Lung (tissue), 12 donors: ENCODE data around the gene CCDC112. TPM values are rescaled to one million over a fixed set of nuclear protein-coding genes. Genes with fewer than 3 reads are reported as not detected.
"Not testable (repeated sequence)": the region's sequence is repeated elsewhere in the genome, so short reads cannot be mapped to it uniquely, and the experiment has no call there.

Source experiments
- ATAC-seq: fragments of 200-7000 bp; cut with Tn5 transposase; one replicate; pipeline ENCODE4 v1.9.1; 2020; ENCODE audit warnings: moderate number of reproducible peaks; ENCODE audit not compliant: insufficient read depth, low FRiP score
- DNase-seq, 3 donors: peaks; one replicate each; pipeline ENCODE4 v3.0.0-alpha.2; 2013 to 2017
- H3K27ac ChIP-seq, 2 donors: one replicate each; pipeline ENCODE4 v1.5.1; 2013; ENCODE audit warnings: mild to moderate bottlenecking in 2 of 2, moderate library complexity in 2 of 2, control low read depth in 1 of 2, inconsistent platforms in 1 of 2, low read depth in 1 of 2, low read length in 1 of 2
- H3K27me3 ChIP-seq, 3 donors: one replicate each; pipeline ENCODE4 v1.5.1; 2013; ENCODE audit warnings: low read length in 2 of 3; ENCODE audit not compliant: control insufficient read depth in 3 of 3, insufficient read depth in 3 of 3
- H3K36me3 ChIP-seq, 4 donors: one replicate each; pipeline ENCODE4 v1.5.1; 2013; ENCODE audit warnings: low read length in 4 of 4, mild to moderate bottlenecking in 1 of 4, moderate library complexity in 1 of 4; ENCODE audit not compliant: control insufficient read depth in 4 of 4, insufficient read depth in 4 of 4
- H3K4me1 ChIP-seq, 5 donors: one replicate each; pipeline ENCODE4 v1.5.1; 2013; ENCODE audit warnings: low read length in 5 of 5, mild to moderate bottlenecking in 2 of 5, moderate library complexity in 1 of 5; ENCODE audit not compliant: control insufficient read depth in 5 of 5, insufficient read depth in 5 of 5
- H3K4me3 ChIP-seq: one replicate; pipeline ENCODE4 v1.5.1; 2013; ENCODE audit warnings: mild to moderate bottlenecking, control low read depth, moderate library complexity
- H3K9ac ChIP-seq, 2 donors: one replicate each; pipeline ENCODE4 v1.5.1; 2013; ENCODE audit warnings: low read length in 2 of 2, control low read depth in 1 of 2; ENCODE audit not compliant: insufficient read depth in 1 of 2
- H3K9me3 ChIP-seq, 4 donors: one replicate each; pipeline ENCODE4 v1.5.1; 2013; ENCODE audit warnings: low read length in 3 of 4, mild to moderate bottlenecking in 1 of 4, moderate library complexity in 1 of 4; ENCODE audit not compliant: control insufficient read depth in 4 of 4, insufficient read depth in 3 of 4
- WGBS, 2 donors: extraction: QIAGEN DNeasy Blood & Tissue Kit; methylation state at CpG; one replicate each; pipeline ENCODE4 v1.1.7; 2013; 5-methylcytosine and 5-hydroxymethylcytosine counted together
- polyA plus RNA-seq, 2 donors: library from polyadenylated mRNA; stranded (reverse); fragments of 200-250 nt; gene quantifications; one replicate each; pipeline ENCODE4 v1.2.1, GENCODE V29; 2013
- total RNA-seq, 2 donors: library from RNA; depleted of rRNA in 1 of 2; stranded (reverse); fragments of >200 nt in 1 of 2; gene quantifications; one replicate each; pipeline ENCODE4 v1.2.1, GENCODE V29; 2014 to 2021
- TF ChIP-seq, protein P1 (sequence below): IDR thresholded peaks from 2 replicates; pipeline ENCODE4 v1.5.1; 2012; ENCODE audit warnings: mild to moderate bottlenecking; ENCODE audit errors: control extremely low read depth, extremely low read depth
- donor health status: control.
- donor health status: control.
- donor health status: Bipolar disorder and iron deficiency.
- donor health status: healthy.
- donor health status: DM: yes; HTN: yes; CAD: no.

Gene CCDC112
- total and polyA plus RNA-seq, 4 donors: 3.5 to 9.9 (median 6.8) TPM

DNA sequence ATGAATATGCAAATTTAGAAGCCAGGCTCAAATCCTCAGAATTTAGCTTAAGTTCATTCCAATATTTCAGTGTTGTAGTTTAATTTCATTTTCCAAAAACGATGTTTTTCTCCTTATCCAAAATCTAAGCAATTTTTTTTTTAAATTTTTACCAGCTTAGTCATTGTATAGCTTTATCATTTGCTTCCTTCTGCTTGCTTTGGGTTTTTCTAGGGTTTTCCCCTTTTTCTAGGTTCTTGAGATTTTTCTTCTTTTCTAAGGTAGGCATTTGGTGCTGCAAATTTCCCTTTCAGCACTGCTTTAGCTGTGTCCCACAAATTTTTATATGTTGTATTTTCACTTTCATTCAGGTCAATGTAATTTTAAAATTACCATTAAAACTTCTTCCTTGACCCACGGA lies 34.4 kb upstream of the CCDC112 start:
- Histone ChIP-seq H3K36me3 (no peaks in the 10 kb centered on the region), H3K4me1 (no peaks in the 10 kb centered on the region), H3K9ac (no peak overlapping the region), H3K4me3 (no peak overlapping the region), H3K27me3 (no peaks in the 10 kb centered on the region), H3K9me3 (no peaks in the 10 kb centered on the region), H3K27ac (no peak overlapping the region)
- DNase-seq (no peak), ATAC-seq (no peak)
- TF ChIP-seq, protein P1, sequence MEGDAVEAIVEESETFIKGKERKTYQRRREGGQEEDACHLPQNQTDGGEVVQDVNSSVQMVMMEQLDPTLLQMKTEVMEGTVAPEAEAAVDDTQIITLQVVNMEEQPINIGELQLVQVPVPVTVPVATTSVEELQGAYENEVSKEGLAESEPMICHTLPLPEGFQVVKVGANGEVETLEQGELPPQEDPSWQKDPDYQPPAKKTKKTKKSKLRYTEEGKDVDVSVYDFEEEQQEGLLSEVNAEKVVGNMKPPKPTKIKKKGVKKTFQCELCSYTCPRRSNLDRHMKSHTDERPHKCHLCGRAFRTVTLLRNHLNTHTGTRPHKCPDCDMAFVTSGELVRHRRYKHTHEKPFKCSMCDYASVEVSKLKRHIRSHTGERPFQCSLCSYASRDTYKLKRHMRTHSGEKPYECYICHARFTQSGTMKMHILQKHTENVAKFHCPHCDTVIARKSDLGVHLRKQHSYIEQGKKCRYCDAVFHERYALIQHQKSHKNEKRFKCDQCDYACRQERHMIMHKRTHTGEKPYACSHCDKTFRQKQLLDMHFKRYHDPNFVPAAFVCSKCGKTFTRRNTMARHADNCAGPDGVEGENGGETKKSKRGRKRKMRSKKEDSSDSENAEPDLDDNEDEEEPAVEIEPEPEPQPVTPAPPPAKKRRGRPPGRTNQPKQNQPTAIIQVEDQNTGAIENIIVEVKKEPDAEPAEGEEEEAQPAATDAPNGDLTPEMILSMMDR: no peak
- WGBS, 2 donors: 45 to 56% methylated on average over 2 of the region's 2 CpGs

DNA sequence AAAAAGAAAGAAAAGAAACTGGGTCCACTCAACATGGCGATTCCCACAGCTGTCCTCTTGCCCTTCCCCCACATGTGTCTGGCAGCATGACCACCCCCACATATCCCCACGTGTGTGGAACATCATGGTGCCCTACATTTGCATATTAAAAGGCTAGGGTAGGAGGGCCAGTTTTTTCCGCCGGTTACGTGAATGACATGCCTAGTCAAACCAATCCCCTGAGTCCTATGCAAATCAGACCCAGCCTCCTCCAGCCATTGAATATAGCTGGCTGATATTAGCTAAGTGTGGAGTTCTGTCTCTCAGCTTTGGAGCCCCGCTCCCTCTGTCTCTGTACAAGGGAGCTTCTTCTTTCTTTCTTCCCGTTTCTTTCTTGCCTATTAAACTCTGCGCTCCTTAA lies 33.0 kb upstream of the CCDC112 start:
- DNase-seq (no peak), ATAC-seq (no peak)
- Histone ChIP-seq H3K27ac (no peak overlapping the region), H3K9ac (no peak overlapping the region), H3K9me3 (no peaks in the 10 kb centered on the region), H3K27me3 (no peaks in the 10 kb centered on the region), H3K36me3 (no peaks in the 10 kb centered on the region), H3K4me1 (peaks cover 0 to 8% (median 0%) of the 10 kb centered on the region in 5 donors), H3K4me3 (no peak overlapping the region)
- TF ChIP-seq, protein P1: no peak
- WGBS, 2 donors: 79 to 81% methylated on average over 8 of the region's 8 CpGs

- 42 to 46% methylated on average over 6 of the region's 6 CpGs for WGBS, 2 donors
- H3K9ac ChIP-seq, H3K36me3 ChIP-seq, ATAC-seq, H3K27me3 ChIP-seq, H3K4me3 ChIP-seq, DNase-seq, H3K27ac ChIP-seq, H3K4me1 ChIP-seq, H3K9me3 ChIP-seq: not testable (repeated sequence)
Observed at GRCh38 chr5:115328617-115329274, 32.3 kb upstream of the CCDC112 start.

DNA sequence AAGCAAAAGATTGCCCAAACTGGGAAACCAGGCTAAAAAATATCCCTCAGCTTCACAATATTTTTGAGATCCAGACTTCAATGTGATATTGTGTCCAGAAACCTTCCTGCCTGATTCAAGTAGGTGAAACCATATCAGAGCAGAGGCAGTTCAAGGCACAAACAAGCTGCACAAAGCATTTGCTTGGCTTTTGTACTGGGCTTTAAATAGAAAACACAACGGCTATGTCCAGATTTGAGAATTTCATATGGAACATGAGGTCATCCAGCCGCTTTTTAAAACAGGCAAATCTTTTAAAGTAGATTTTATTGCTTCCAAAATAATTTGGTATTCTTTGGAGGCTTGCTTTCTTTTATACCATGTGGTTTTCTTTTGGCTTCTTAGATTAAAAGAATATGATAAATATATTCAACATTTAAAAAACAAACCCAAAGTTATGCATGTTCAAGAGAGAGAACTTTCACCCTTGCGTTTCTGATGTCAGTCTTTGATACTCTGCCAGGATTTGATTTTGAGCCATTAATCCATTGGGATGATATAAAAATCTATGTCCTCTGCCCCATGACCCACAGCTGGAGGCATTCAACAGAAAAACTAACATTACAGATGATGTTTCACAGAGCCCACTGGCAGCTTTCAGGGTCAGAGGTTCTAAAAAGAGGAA lies 29.0 kb upstream of the CCDC112 start:
- Histone ChIP-seq H3K9ac (no peak overlapping the region), H3K27ac (no peak overlapping the region), H3K36me3 (no peaks in the 10 kb centered on the region), H3K27me3 (no peaks in the 10 kb centered on the region), H3K4me3 (no peak overlapping the region), H3K4me1 (peaks cover 0 to 8% (median 0%) of the 10 kb centered on the region in 5 donors), H3K9me3 (no peaks in the 10 kb centered on the region)
- 73 to 83% methylated on average over 3 of the region's 3 CpGs for WGBS, 2 donors
- ATAC-seq (no peak), DNase-seq (peak in 2 of 3 donors; percentile 17 to 21)
- TF ChIP-seq, protein P1: no peak
